ENCODE results near the gene B9D1. TPM values are rescaled to one million over a fixed set of nuclear protein-coding genes. Genes with fewer than 3 reads are reported as not detected.

Gene B9D1
- total RNA-seq, 1 experiment from 2014 or later = 31.9 TPM

GRCh38 chr17:19407601-19408345 lies 45.2 kb upstream of the B9D1 start:
- DNase-seq (ENCODE audit: low spot score) = no peak
- Mint-ChIP-seq H3K27me3 (ENCODE audit: low read depth) (no peaks in the 10 kb centered on the region; the same call in 1 of the 2 replicates), H3K36me3 (no peaks in the 10 kb centered on the region), H3K9me3 (peaks cover 3% of the 10 kb centered on the region; the same call in 1 of the 2 replicates), H3K27ac (no peak overlapping the region), H3K4me3 (no peak overlapping the region), H3K4me1 (peaks cover 19% of the 10 kb centered on the region)
- POLR2A ChIA-PET = no interaction called here
- ATAC-seq = no peak
- CTCF ChIA-PET = interaction anchor here (1.1 to 2.0 kb wide), 3 partner anchors 10 to 39 kb away, joined by 3 to 7 read pairs (median 5); no protein-coding TSS in a partner anchor
- TF ChIP-seq ZNF138 (CRISPR knock-in tag; conservative IDR thresholded peaks at IDR 0.05) = no peak
- no peak for TF ChIP-seq ATF1 (CRISPR knock-in tag; IDR thresholded peaks at IDR 0.05)
- no peak for TF ChIP-seq FOXK1 (CRISPR knock-in tag; IDR thresholded peaks at IDR 0.05)
- TF ChIP-seq MLX (CRISPR knock-in tag; IDR thresholded peaks at IDR 0.05) = no peak
- TF ChIP-seq HMGA2 (CRISPR knock-in tag; IDR thresholded peaks at IDR 0.05) = no peak
- no peak for TF ChIP-seq PRDM15 (CRISPR knock-in tag; IDR thresholded peaks at IDR 0.05)
- no peak for TF ChIP-seq FOXJ3 (CRISPR knock-in tag; IDR thresholded peaks at IDR 0.05; ENCODE audit: borderline replicate concordance)
- TF ChIP-seq NFYB (CRISPR knock-in tag; conservative IDR thresholded peaks at IDR 0.05; ENCODE audit: low read depth) = no peak

GRCh38 chr17:19405114-19405513 lies 42.6 kb upstream of the B9D1 start:
- no peak for ATAC-seq
- TF ChIP-seq GRHL2 (CRISPR knock-in tag; IDR thresholded peaks at IDR 0.05; ENCODE audit: insufficient replicate concordance, severe bottlenecking) = no peak
- no peak for TF ChIP-seq ESRRA (CRISPR knock-in tag; IDR thresholded peaks at IDR 0.05; ENCODE audit: borderline replicate concordance)
- no peak for DNase-seq (ENCODE audit: low spot score)
- H3K27ac Mint-ChIP-seq = no peak overlapping the region
- POLR2A ChIA-PET = interaction anchor here (1.2 kb wide), 1 partner anchor 61 kb away, joined by 3 read pairs; no protein-coding TSS in a partner anchor
- H3K27me3 Mint-ChIP-seq (ENCODE audit: low read depth) = no peaks in the 10 kb centered on the region; the same call in 1 of the 2 replicates
- CTCF ChIA-PET = no interaction called here
- peaks cover 2% of the 10 kb centered on the region for H3K4me1 Mint-ChIP-seq
- no peaks in the 10 kb centered on the region for H3K36me3 Mint-ChIP-seq
- H3K9me3 Mint-ChIP-seq = peaks cover 3% of the 10 kb centered on the region; the same call in 1 of the 2 replicates
- no peak overlapping the region for H3K4me3 Mint-ChIP-seq

- peaks cover 3% of the 10 kb centered on the region; the same call in 1 of the 2 replicates for H3K9me3 Mint-ChIP-seq
- H3K4me3 Mint-ChIP-seq = no peak overlapping the region
- no peak overlapping the region for H3K27ac Mint-ChIP-seq
- no peaks in the 10 kb centered on the region for H3K4me1 Mint-ChIP-seq
- POLR2A ChIA-PET = no interaction called here
- no peak for DNase-seq (ENCODE audit: low spot score)
- H3K27me3 Mint-ChIP-seq (ENCODE audit: low read depth) = no peaks in the 10 kb centered on the region; the same call in 1 of the 2 replicates
- CTCF ChIA-PET = no interaction called here
- H3K36me3 Mint-ChIP-seq = no peaks in the 10 kb centered on the region
- ATAC-seq = no peak
- TF ChIP-seq CREB1 (CRISPR knock-in tag; IDR thresholded peaks at IDR 0.05) = no peak
- no peak for TF ChIP-seq PRDM15 (CRISPR knock-in tag; IDR thresholded peaks at IDR 0.05)
- TF ChIP-seq NR2C2 (CRISPR knock-in tag; IDR thresholded peaks at IDR 0.05) = no peak
- no peak for TF ChIP-seq RELA (CRISPR knock-in tag; IDR thresholded peaks at IDR 0.05; ENCODE audit: borderline replicate concordance)
- TF ChIP-seq USF1 (CRISPR knock-in tag; IDR thresholded peaks at IDR 0.05) = no peak
- no peak for TF ChIP-seq TEAD1 (CRISPR knock-in tag; IDR thresholded peaks at IDR 0.05)
- TF ChIP-seq MLX (CRISPR knock-in tag; IDR thresholded peaks at IDR 0.05) = no peak
- TF ChIP-seq ATF3 (CRISPR knock-in tag; conservative IDR thresholded peaks at IDR 0.05) = no peak
- no peak for TF ChIP-seq TP53 (CRISPR knock-in tag; IDR thresholded peaks at IDR 0.05)
- TF ChIP-seq ATF2 (CRISPR knock-in tag; IDR thresholded peaks at IDR 0.05; ENCODE audit: borderline replicate concordance, low read depth) = no peak
- no peak for TF ChIP-seq NR3C1 (CRISPR knock-in tag; conservative IDR thresholded peaks at IDR 0.05; ENCODE audit: low read depth)
Observed at GRCh38 chr17:19404264-19404663, 41.7 kb upstream of the B9D1 start.

Data from WTC11 (cell line).